Measurements from ENCODE around the gene C16orf78.

Gene C16orf78

GRCh38 chr16:49436181-49436580, 62.6 kb downstream of the C16orf78 start:
- DNase-seq = no peak

- no peak for DNase-seq
Observed at GRCh38 chr16:49437344-49437743, 63.7 kb downstream of the C16orf78 start.

GRCh38 chr16:49439050-49439449, 65.4 kb downstream of the C16orf78 start:
- no peak for DNase-seq

- no peak for DNase-seq
Observed at GRCh38 chr16:49439676-49440075, 66.1 kb downstream of the C16orf78 start.

- DNase-seq = peak; percentile 2
Observed at GRCh38 chr16:49440156-49441065, 66.8 kb downstream of the C16orf78 start.

GRCh38 chr16:49441366-49441780, 67.8 kb downstream of the C16orf78 start:
- peak; percentile 17 for DNase-seq

GRCh38 chr16:49442805-49443204, 69.2 kb downstream of the C16orf78 start:
- DNase-seq = no peak

- DNase-seq = no peak
Observed at GRCh38 chr16:49443576-49443975, 70.0 kb downstream of the C16orf78 start.

GRCh38 chr16:49446805-49447204, 73.2 kb downstream of the C16orf78 start:
- no peak for DNase-seq

Data from hematopoietic multipotent progenitor cell treated with erythropoietin and hydrocortisone succinate and interleukin-3 and kit ligand, for 6 days (in vitro differentiated cells).